OCI-LY1 (cell line): ENCODE measurements around the gene NTRK3.

Source experiments
- EZH2 ChIP-seq: fragments of 200-600 bp; sonication (generic), shearing (Covaris generic); IDR thresholded peaks from 2 replicates; pipeline ENCODE4 v1.8.0; 2017; ENCODE audit warnings: borderline replicate concordance, mixed run types, mild to moderate bottlenecking, antibody characterized with exemption, low read length, moderate library complexity, mixed read lengths
- TF ChIP-seq, protein P1 (sequence below): fragments of 200-600 bp; sonication (generic), shearing (Covaris generic); IDR thresholded peaks from 2 replicates; pipeline ENCODE4 v1.5.1; 2017; ENCODE audit warnings: mild to moderate bottlenecking, antibody characterized with exemption, low read length, moderate library complexity, mixed read lengths

DNA sequence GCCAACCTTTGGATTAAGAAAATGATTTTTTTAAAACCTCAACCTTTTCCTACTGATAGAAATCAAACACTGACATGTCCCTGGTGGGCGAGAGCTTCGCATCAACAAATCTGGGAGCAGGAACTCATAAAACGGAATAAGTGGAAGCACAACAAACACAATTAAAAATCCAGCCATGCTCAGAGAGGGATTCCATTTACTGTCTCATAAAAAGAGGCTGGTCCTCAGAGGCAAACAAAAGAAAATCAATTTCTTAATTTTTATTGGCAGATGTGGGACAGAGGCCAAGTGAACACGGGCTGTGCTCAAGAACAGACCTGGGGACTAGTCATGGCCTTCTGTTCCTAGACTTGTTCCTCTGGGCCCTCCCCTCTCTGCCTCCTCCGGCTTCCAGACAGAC lies 214.5 kb downstream of the NTRK3 start:
- TF ChIP-seq, protein P1, sequence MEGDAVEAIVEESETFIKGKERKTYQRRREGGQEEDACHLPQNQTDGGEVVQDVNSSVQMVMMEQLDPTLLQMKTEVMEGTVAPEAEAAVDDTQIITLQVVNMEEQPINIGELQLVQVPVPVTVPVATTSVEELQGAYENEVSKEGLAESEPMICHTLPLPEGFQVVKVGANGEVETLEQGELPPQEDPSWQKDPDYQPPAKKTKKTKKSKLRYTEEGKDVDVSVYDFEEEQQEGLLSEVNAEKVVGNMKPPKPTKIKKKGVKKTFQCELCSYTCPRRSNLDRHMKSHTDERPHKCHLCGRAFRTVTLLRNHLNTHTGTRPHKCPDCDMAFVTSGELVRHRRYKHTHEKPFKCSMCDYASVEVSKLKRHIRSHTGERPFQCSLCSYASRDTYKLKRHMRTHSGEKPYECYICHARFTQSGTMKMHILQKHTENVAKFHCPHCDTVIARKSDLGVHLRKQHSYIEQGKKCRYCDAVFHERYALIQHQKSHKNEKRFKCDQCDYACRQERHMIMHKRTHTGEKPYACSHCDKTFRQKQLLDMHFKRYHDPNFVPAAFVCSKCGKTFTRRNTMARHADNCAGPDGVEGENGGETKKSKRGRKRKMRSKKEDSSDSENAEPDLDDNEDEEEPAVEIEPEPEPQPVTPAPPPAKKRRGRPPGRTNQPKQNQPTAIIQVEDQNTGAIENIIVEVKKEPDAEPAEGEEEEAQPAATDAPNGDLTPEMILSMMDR, result no peak
- TF ChIP-seq EZH2, result no peak
